ENCODE measurements around the gene SNCB. TPM values are rescaled to one million over a fixed set of nuclear protein-coding genes. Genes with fewer than 3 reads are reported as not detected.

SNCB gene
- total RNA-seq, 1 donor from 2014 or later, result not detected

- Histone ChIP-seq H3K4me3 (ENCODE audit: low read depth, low read length) (peak overlapping the region; percentile 70), H3K27me3 (ENCODE audit: control insufficient read depth, insufficient read depth, low read length) (no peaks in the 10 kb centered on the region), H3K36me3 (ENCODE audit: control insufficient read depth, insufficient read depth, low read length) (no peaks in the 10 kb centered on the region)
- DNase-seq (ENCODE audit: low read depth) (peak; percentile 30), FAIRE-seq (no peak)
- no peak for TF ChIP-seq CTCF (IDR thresholded peaks at IDR 0.05; ENCODE audit: insufficient read depth, low read length, severe bottlenecking)
Observed at GRCh38 chr5:176647843-176648473, 17.6 kb upstream of the SNCB start.

GRCh38 chr5:176647030-176647842 lies 16.9 kb upstream of the SNCB start, which contains the start of gene TSPAN17:
TSPAN17 (plus strand) TSS chr5:176647484; CDS start chr5:176647616, 132 bp downstream.
- DNase-seq (ENCODE audit: low read depth) (peak; percentile 93), FAIRE-seq (no peak)
- TF ChIP-seq CTCF (IDR thresholded peaks at IDR 0.05; ENCODE audit: insufficient read depth, low read length, severe bottlenecking), result peak; percentile 32
- H3K36me3 ChIP-seq (ENCODE audit: control insufficient read depth, insufficient read depth, low read length), result no peaks in the 10 kb centered on the region
- peak within 1 kb of the TSS; percentile 70 for H3K4me3 ChIP-seq (ENCODE audit: low read depth, low read length)
- no peaks in the 10 kb centered on the region for H3K27me3 ChIP-seq (ENCODE audit: control insufficient read depth, insufficient read depth, low read length)

DNA sequence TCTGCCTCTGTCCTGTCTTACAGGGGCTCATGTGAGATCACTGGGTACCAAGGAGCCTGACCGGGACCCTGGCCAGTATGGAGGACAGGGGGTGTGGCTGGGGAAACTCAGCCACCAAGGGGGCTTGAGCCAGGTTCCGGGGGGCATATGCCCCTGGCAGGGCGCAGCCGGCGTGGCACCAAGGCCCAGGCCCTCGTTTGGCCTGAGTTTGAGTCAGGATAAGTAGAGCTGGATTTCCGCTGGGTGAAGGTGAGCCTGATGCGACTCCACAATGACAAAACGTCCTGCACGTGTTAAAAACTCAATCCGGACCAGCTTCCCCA lies 16.3 kb upstream of the SNCB start:
- no peak for DNase-seq (ENCODE audit: low read depth)
- H3K4me3 ChIP-seq (ENCODE audit: low read depth, low read length), result peak overlapping the region; percentile 70
- TF ChIP-seq CTCF (IDR thresholded peaks at IDR 0.05; ENCODE audit: insufficient read depth, low read length, severe bottlenecking), result no peak
- H3K27me3 ChIP-seq (ENCODE audit: control insufficient read depth, insufficient read depth, low read length), result no peaks in the 10 kb centered on the region
- no peak for FAIRE-seq
- H3K36me3 ChIP-seq (ENCODE audit: control insufficient read depth, insufficient read depth, low read length), result no peaks in the 10 kb centered on the region

GRCh38 chr5:176646049-176646706 lies 15.8 kb upstream of the SNCB start:
- DNase-seq (ENCODE audit: low read depth) (no peak), FAIRE-seq (no peak)
- no peaks in the 10 kb centered on the region for H3K27me3 ChIP-seq (ENCODE audit: control insufficient read depth, insufficient read depth, low read length)
- no peak overlapping the region for H3K4me3 ChIP-seq (ENCODE audit: low read depth, low read length)
- H3K36me3 ChIP-seq (ENCODE audit: control insufficient read depth, insufficient read depth, low read length), result no peaks in the 10 kb centered on the region
- no peak for TF ChIP-seq CTCF (IDR thresholded peaks at IDR 0.05; ENCODE audit: insufficient read depth, low read length, severe bottlenecking)

GRCh38 chr5:176644878-176645670 lies 14.7 kb upstream of the SNCB start:
- TF ChIP-seq CTCF (IDR thresholded peaks at IDR 0.05; ENCODE audit: insufficient read depth, low read length, severe bottlenecking), result no peak
- Histone ChIP-seq H3K27me3 (ENCODE audit: control insufficient read depth, insufficient read depth, low read length) (no peaks in the 10 kb centered on the region), H3K4me3 (ENCODE audit: low read depth, low read length) (no peak overlapping the region), H3K36me3 (ENCODE audit: control insufficient read depth, insufficient read depth, low read length) (no peaks in the 10 kb centered on the region)
- DNase-seq (ENCODE audit: low read depth) (no peak), FAIRE-seq (no peak)
